Measurements from ENCODE around the gene ZNF277. TPM values are rescaled to one million over a fixed set of nuclear protein-coding genes. Genes with fewer than 3 reads are reported as not detected.

Gene ZNF277
- total and polyA plus RNA-seq, 2 donors (not counting 3 experiments of a cell fraction or from before 2014, with no cell fraction given), result 7.8 to 22.6 TPM

DNA sequence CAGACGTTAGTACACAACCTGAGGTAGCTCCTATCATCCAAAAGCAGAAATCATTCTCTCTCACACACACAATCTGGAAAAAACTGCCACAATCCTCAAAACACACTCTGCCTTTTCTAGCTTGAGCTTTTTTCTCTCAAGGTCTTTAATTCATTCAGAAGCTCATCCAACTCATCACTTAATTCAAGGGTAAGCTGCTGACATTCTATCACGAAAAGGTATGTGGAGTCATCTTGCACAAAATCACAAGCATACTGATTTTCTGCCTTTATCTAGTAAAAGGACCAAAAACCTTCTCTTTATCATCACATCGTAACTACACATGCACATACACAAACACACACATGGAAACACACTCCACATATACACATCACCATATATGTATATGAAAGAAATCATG is 32.3 kb upstream of the ZNF277 start:
- Histone ChIP-seq H3K9ac (replicated peaks; ENCODE audit: extremely low read depth, insufficient read depth, low read length) (no peak overlapping the region), H3K27ac (ENCODE audit: insufficient read depth, low read depth, low read length) (no peak overlapping the region), H2AFZ (ENCODE audit: low read depth, low read length) (no peak overlapping the region), H3K9me1 (replicated peaks; ENCODE audit: control insufficient read depth, extremely low read depth, insufficient read depth, low read length) (no peaks in the 10 kb centered on the region), H3K79me2 (ENCODE audit: control insufficient read depth, insufficient read depth, low read length) (peaks cover 100% of the 10 kb centered on the region), H3K9me3 (replicated peaks; ENCODE audit: control insufficient read depth, insufficient read depth, low read length) (no peaks in the 10 kb centered on the region), H3K27me3 (ENCODE audit: control insufficient read depth in 2 of 2, insufficient read depth in 2 of 2, low read length in 2 of 2) (no peaks in the 10 kb centered on the region), H3K4me1 (ENCODE audit: control insufficient read depth, extremely low read depth, insufficient read depth, low read length) (peaks cover 36% of the 10 kb centered on the region), H3K36me3 (ENCODE audit: control insufficient read depth in 2 of 2, extremely low read depth in 1 of 2, insufficient read depth in 2 of 2, low read length in 2 of 2) (no peaks in the 10 kb centered on the region), H3K4me2 (ENCODE audit: insufficient read depth, low read length) (no peak overlapping the region), H4K20me1 (replicated peaks; ENCODE audit: control insufficient read depth, extremely low read depth, insufficient read depth, low read length) (peaks cover 2% of the 10 kb centered on the region), H3K4me3 (replicated peaks in 1 of 3; ENCODE audit: insufficient read depth in 1 of 3, low read depth in 1 of 3, low read length in 3 of 3) (no peak overlapping the region)
- no TSS peak for BruUV-seq (replicated peaks)
- dilution Hi-C loops (cut with MboI; ENCODE audit: extremely low pct_ligation_motif_present, low sequenced_read_pairs) (no loop called here), intact Hi-C loops (cut with micrococcal nuclease) (no loop called here)
- ChIA-PET POLR2A (no interaction called here), CTCF (interaction anchor here (1.8 kb wide), 1 partner anchor 12 kb away, joined by 7 read pairs; no protein-coding TSS in a partner anchor)
- TF ChIP-seq, protein P1, sequence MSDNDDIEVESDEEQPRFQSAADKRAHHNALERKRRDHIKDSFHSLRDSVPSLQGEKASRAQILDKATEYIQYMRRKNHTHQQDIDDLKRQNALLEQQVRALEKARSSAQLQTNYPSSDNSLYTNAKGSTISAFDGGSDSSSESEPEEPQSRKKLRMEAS (IDR thresholded peaks at IDR 0.05; ENCODE audit: insufficient read depth, insufficient read length), result no peak
- TF ChIP-seq, protein P2, sequence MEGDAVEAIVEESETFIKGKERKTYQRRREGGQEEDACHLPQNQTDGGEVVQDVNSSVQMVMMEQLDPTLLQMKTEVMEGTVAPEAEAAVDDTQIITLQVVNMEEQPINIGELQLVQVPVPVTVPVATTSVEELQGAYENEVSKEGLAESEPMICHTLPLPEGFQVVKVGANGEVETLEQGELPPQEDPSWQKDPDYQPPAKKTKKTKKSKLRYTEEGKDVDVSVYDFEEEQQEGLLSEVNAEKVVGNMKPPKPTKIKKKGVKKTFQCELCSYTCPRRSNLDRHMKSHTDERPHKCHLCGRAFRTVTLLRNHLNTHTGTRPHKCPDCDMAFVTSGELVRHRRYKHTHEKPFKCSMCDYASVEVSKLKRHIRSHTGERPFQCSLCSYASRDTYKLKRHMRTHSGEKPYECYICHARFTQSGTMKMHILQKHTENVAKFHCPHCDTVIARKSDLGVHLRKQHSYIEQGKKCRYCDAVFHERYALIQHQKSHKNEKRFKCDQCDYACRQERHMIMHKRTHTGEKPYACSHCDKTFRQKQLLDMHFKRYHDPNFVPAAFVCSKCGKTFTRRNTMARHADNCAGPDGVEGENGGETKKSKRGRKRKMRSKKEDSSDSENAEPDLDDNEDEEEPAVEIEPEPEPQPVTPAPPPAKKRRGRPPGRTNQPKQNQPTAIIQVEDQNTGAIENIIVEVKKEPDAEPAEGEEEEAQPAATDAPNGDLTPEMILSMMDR (IDR thresholded peaks at IDR 0.05; ENCODE audit: extremely low read depth in 1 of 2, insufficient read depth in 1 of 2, low read depth in 1 of 2, low read length in 2 of 2), result no peak
- TF ChIP-seq POLR2AphosphoS5 (IDR thresholded peaks at IDR 0.05; ENCODE audit: insufficient read depth, low read depth, low read length) (no peak), JUN (IDR thresholded peaks at IDR 0.05; ENCODE audit: borderline replicate concordance, insufficient read depth, insufficient read length, low read depth) (no peak), POLR2A (IDR thresholded peaks at IDR 0.05; ENCODE audit: low read depth, low read length) (no peak), FOS (IDR thresholded peaks at IDR 0.05; ENCODE audit: borderline replicate concordance, insufficient read depth, low read length) (no peak), MYC (IDR thresholded peaks at IDR 0.05; ENCODE audit: low read depth, low read length) (no peak), GATA2 (IDR thresholded peaks at IDR 0.05; ENCODE audit: insufficient read depth, insufficient read length, low read depth, low read length) (no peak), EZH2 (IDR thresholded peaks at IDR 0.05; ENCODE audit: borderline replicate concordance, low read depth, low read length, severe bottlenecking) (no peak)
- DNase-seq (ENCODE audit: low read depth, low spot score), result no peak
- no peak for FAIRE-seq

Data from endothelial cell of umbilical vein (primary cell).